Trophoblast cell (in vitro differentiated cells and primary cell): ENCODE measurements around the gene NKAIN4.

Experiments used
- DNase-seq, 2 donors: peaks; one replicate each; pipeline ENCODE4 v3.0.0-alpha.2; 2016
- H2AFZ ChIP-seq: 2 replicates; pipeline ENCODE4 v1.6.1; 2013; ENCODE audit warnings: low read length, moderate library complexity, mild to moderate bottlenecking; ENCODE audit not compliant: insufficient read depth, poor library complexity
- H2AK5ac ChIP-seq: 2 replicates; pipeline ENCODE4 v1.6.1; 2013; ENCODE audit warnings: mild to moderate bottlenecking, low read length
- H2BK120ac ChIP-seq: 2 replicates; pipeline ENCODE4 v1.6.1; 2013; ENCODE audit warnings: low read length, mild to moderate bottlenecking, moderate library complexity; ENCODE audit not compliant: insufficient read depth, poor library complexity
- H2BK12ac ChIP-seq: 2 replicates; pipeline ENCODE4 v1.6.1; 2013; ENCODE audit warnings: mild to moderate bottlenecking, low read length, moderate library complexity
- H2BK5ac ChIP-seq: 2 replicates; pipeline ENCODE4 v1.6.1; 2013; ENCODE audit warnings: low read length, low read depth, moderate library complexity, mild to moderate bottlenecking; ENCODE audit not compliant: poor library complexity
- H3K14ac ChIP-seq: 2 replicates; pipeline ENCODE4 v1.6.1; 2013; ENCODE audit warnings: mild to moderate bottlenecking, low read length
- H3K18ac ChIP-seq: 2 replicates; pipeline ENCODE4 v1.6.1; 2013; ENCODE audit warnings: mild to moderate bottlenecking, low read length
- H3K23ac ChIP-seq: 2 replicates; pipeline ENCODE4 v1.6.1; 2013; ENCODE audit warnings: low read length
- H3K27ac ChIP-seq: 2 replicates; pipeline ENCODE4 v1.5.1; 2013; ENCODE audit warnings: low read depth, mild to moderate bottlenecking, inconsistent platforms, low read length, moderate library complexity
- H3K27me3 ChIP-seq: 2 replicates; pipeline ENCODE4 v1.6.1; 2013; ENCODE audit warnings: inconsistent platforms, mild to moderate bottlenecking, low read length, moderate library complexity; ENCODE audit not compliant: insufficient read depth
- H3K36me3 ChIP-seq, 2 experiments: 1 replicate in 1 of 2; 2 replicates in 1 of 2; pipeline ENCODE4 v1.6.1; 2013; ENCODE audit warnings: low read length in 2 of 2, mild to moderate bottlenecking in 2 of 2, moderate library complexity in 1 of 2; ENCODE audit not compliant: insufficient read depth in 2 of 2, control insufficient read depth in 1 of 2
- H3K4ac ChIP-seq: 2 replicates; pipeline ENCODE4 v1.6.1; 2013; ENCODE audit warnings: low read depth, mild to moderate bottlenecking, low read length, moderate library complexity
- H3K4me1 ChIP-seq, 2 experiments: 1 replicate in 1 of 2; 2 replicates in 1 of 2; pipeline ENCODE4 v1.6.1; 2013; ENCODE audit warnings: low read length in 2 of 2, mild to moderate bottlenecking in 2 of 2, moderate library complexity in 1 of 2; ENCODE audit not compliant: insufficient read depth in 2 of 2, control insufficient read depth in 1 of 2
- H3K4me2 ChIP-seq: 2 replicates; pipeline ENCODE4 v1.6.1; 2013; ENCODE audit warnings: inconsistent platforms, mild to moderate bottlenecking, low read length, moderate library complexity
- H3K4me3 ChIP-seq: 2 replicates; pipeline ENCODE4 v1.5.1; 2013; ENCODE audit warnings: mild to moderate bottlenecking, low read depth, low read length, inconsistent platforms
- H3K79me1 ChIP-seq: one replicate; pipeline ENCODE4 v1.6.1; 2013; ENCODE audit warnings: low read length
- H3K79me2 ChIP-seq: 2 replicates; pipeline ENCODE4 v1.6.1; 2013; ENCODE audit warnings: low read length, mild to moderate bottlenecking; ENCODE audit not compliant: control insufficient read depth, insufficient read depth, poor library complexity
- H3K9ac ChIP-seq: 2 replicates; pipeline ENCODE4 v1.6.1; 2013; ENCODE audit warnings: mild to moderate bottlenecking, low read length
- H3K9me3 ChIP-seq: 2 replicates; pipeline ENCODE4 v1.6.1; 2013; ENCODE audit warnings: low read depth, mild to moderate bottlenecking, control low read depth, inconsistent platforms, low read length; ENCODE audit not compliant: insufficient read depth
- H4K12ac ChIP-seq: 2 replicates; pipeline ENCODE4 v1.6.1; 2013; ENCODE audit warnings: low read depth, mild to moderate bottlenecking, low read length, moderate library complexity
- H4K8ac ChIP-seq: 2 replicates; pipeline ENCODE4 v1.6.1; 2013; ENCODE audit warnings: low read depth, mild to moderate bottlenecking, low read length, moderate library complexity
- H4K91ac ChIP-seq: one replicate; pipeline ENCODE4 v1.6.1; 2013; ENCODE audit warnings: low read depth, mild to moderate bottlenecking, low read length, moderate library complexity
- WGBS: extraction: QIAGEN DNeasy Blood & Tissue Kit; methylation state at CpG from one replicate; pipeline ENCODE4 v1.1.7; 2013; ENCODE audit warnings: missing lambda C conversion rate; ENCODE audit not compliant: insufficient read length, insufficient coverage; ENCODE audit errors: extremely low coverage; 5-methylcytosine and 5-hydroxymethylcytosine counted together

The NKAIN4 gene

GRCh38 chr20:63295422-63295821 lies 41.2 kb upstream of the NKAIN4 start:
- WGBS, result no CpG with 5 or more reads among the region's 17 CpGs
- no peak overlapping the region for H3K9ac ChIP-seq
- peaks cover 0 to 6% of the 10 kb centered on the region in 2 experiments for H3K4me1 ChIP-seq
- no peak overlapping the region for H3K14ac ChIP-seq
- no peaks in the 10 kb centered on the region for H3K79me2 ChIP-seq
- H3K9me3 ChIP-seq, result peaks cover 3% of the 10 kb centered on the region
- no peak overlapping the region for H3K23ac ChIP-seq
- no peak overlapping the region for H3K4me2 ChIP-seq
- no peak overlapping the region for H3K4me3 ChIP-seq
- no peak overlapping the region for H4K8ac ChIP-seq
- peaks cover 0 to 1% of the 10 kb centered on the region in 2 experiments for H3K36me3 ChIP-seq
- no peak overlapping the region for H2AFZ ChIP-seq
- no peaks in the 10 kb centered on the region for H3K79me1 ChIP-seq
- no peak overlapping the region for H2BK12ac ChIP-seq
- DNase-seq, result no peak
- no peaks in the 10 kb centered on the region for H3K27me3 ChIP-seq
- H2BK120ac ChIP-seq, result no peak overlapping the region
- no peak overlapping the region for H3K18ac ChIP-seq
- no peak overlapping the region for H3K27ac ChIP-seq
- H2BK5ac ChIP-seq, result no peak overlapping the region
- no peak overlapping the region for H2AK5ac ChIP-seq
- H4K12ac ChIP-seq, result no peak overlapping the region
- no peak overlapping the region for H3K4ac ChIP-seq
- no peak overlapping the region for H4K91ac ChIP-seq

- no peak overlapping the region for H3K27ac ChIP-seq
- no peak overlapping the region for H3K4ac ChIP-seq
- H3K18ac ChIP-seq, result no peak overlapping the region
- peaks cover 0 to 6% of the 10 kb centered on the region in 2 experiments for H3K4me1 ChIP-seq
- H3K9me3 ChIP-seq, result peaks cover 3% of the 10 kb centered on the region
- no peak overlapping the region for H2BK12ac ChIP-seq
- no peak overlapping the region for H2BK5ac ChIP-seq
- no peak overlapping the region for H2AK5ac ChIP-seq
- H3K27me3 ChIP-seq, result no peaks in the 10 kb centered on the region
- no peak overlapping the region for H3K9ac ChIP-seq
- no peak overlapping the region for H4K91ac ChIP-seq
- peaks cover under 1 to 3% of the 10 kb centered on the region in 2 experiments for H3K36me3 ChIP-seq
- WGBS, result no CpG with 5 or more reads among the region's 19 CpGs
- H4K8ac ChIP-seq, result no peak overlapping the region
- H3K23ac ChIP-seq, result no peak overlapping the region
- DNase-seq, result no peak
- no peaks in the 10 kb centered on the region for H3K79me1 ChIP-seq
- no peak overlapping the region for H3K4me2 ChIP-seq
- no peak overlapping the region for H2AFZ ChIP-seq
- H2BK120ac ChIP-seq, result no peak overlapping the region
- no peak overlapping the region for H3K4me3 ChIP-seq
- no peaks in the 10 kb centered on the region for H3K79me2 ChIP-seq
- no peak overlapping the region for H3K14ac ChIP-seq
- H4K12ac ChIP-seq, result no peak overlapping the region
Observed at GRCh38 chr20:63295018-63295417, 40.8 kb upstream of the NKAIN4 start.

- WGBS, result no CpG with 5 or more reads among the region's 12 CpGs
Observed at GRCh38 chr20:63294536-63294900, 40.3 kb upstream of the NKAIN4 start.

GRCh38 chr20:63293871-63294535 lies 39.7 kb upstream of the NKAIN4 start:
- H4K8ac ChIP-seq, result no peak overlapping the region
- no peaks in the 10 kb centered on the region for H3K79me2 ChIP-seq
- no peak overlapping the region for H3K4me2 ChIP-seq
- H3K36me3 ChIP-seq, result peaks cover 10 to 13% of the 10 kb centered on the region in 2 experiments
- H3K27me3 ChIP-seq, result no peaks in the 10 kb centered on the region
- peaks cover 3% of the 10 kb centered on the region for H3K9me3 ChIP-seq
- H3K14ac ChIP-seq, result no peak overlapping the region
- H3K27ac ChIP-seq, result no peak overlapping the region
- peak in 1 of 2 donors; percentile 21 for DNase-seq
- H3K4ac ChIP-seq, result no peak overlapping the region
- H3K23ac ChIP-seq, result no peak overlapping the region
- H3K79me1 ChIP-seq, result no peaks in the 10 kb centered on the region
- H2BK12ac ChIP-seq, result no peak overlapping the region
- H2AFZ ChIP-seq, result no peak overlapping the region
- no peak overlapping the region for H4K12ac ChIP-seq
- H3K4me3 ChIP-seq, result no peak overlapping the region
- no peak overlapping the region for H3K18ac ChIP-seq
- peaks cover 0 to 6% of the 10 kb centered on the region in 2 experiments for H3K4me1 ChIP-seq
- H4K91ac ChIP-seq, result no peak overlapping the region
- no peak overlapping the region for H2BK120ac ChIP-seq
- WGBS, result no CpG with 5 or more reads among the region's 22 CpGs
- no peak overlapping the region for H2AK5ac ChIP-seq
- H3K9ac ChIP-seq, result no peak overlapping the region
- no peak overlapping the region for H2BK5ac ChIP-seq

More at GRCh38 chr20:63294536-63294900, 40.3 kb upstream of the NKAIN4 start:
- Histone ChIP-seq H2BK5ac (no peak overlapping the region), H2BK120ac (no peak overlapping the region), H4K91ac (no peak overlapping the region), H4K12ac (no peak overlapping the region), H2AFZ (no peak overlapping the region), H3K9me3 (peaks cover 3% of the 10 kb centered on the region), H3K9ac (no peak overlapping the region), H3K79me2 (no peaks in the 10 kb centered on the region), H3K23ac (no peak overlapping the region), H2BK12ac (no peak overlapping the region), H3K27ac (no peak overlapping the region), H3K27me3 (no peaks in the 10 kb centered on the region), H3K4me1 (peaks cover 0 to 6% of the 10 kb centered on the region in 2 experiments), H3K79me1 (no peaks in the 10 kb centered on the region), H2AK5ac (no peak overlapping the region), H3K14ac (no peak overlapping the region), H3K4me3 (no peak overlapping the region), H4K8ac (no peak overlapping the region), H3K4ac (no peak overlapping the region), H3K4me2 (no peak overlapping the region), H3K18ac (no peak overlapping the region), H3K36me3 (peaks cover 5 to 8% of the 10 kb centered on the region in 2 experiments)
- no peak for DNase-seq
